Ureter (tissue), 1 donor: ENCODE results near the gene ANAPC4. TPM values are rescaled to one million over a fixed set of nuclear protein-coding genes. Genes with fewer than 3 reads are reported as not detected.

Experiments used
- DNase-seq: peaks from one replicate; pipeline ENCODE4 v3.0.0-alpha.2; 2020; ENCODE audit warnings: low spot score
- total RNA-seq: library from RNA; stranded (reverse); gene quantifications from one replicate; pipeline ENCODE4 v1.2.4, GENCODE V29; 2023
- donor health status: DM: yes; HTN: yes; CAD: no.

Gene ANAPC4
- total RNA-seq, 1 donor from 2014 or later, result 44.0 TPM

DNA sequence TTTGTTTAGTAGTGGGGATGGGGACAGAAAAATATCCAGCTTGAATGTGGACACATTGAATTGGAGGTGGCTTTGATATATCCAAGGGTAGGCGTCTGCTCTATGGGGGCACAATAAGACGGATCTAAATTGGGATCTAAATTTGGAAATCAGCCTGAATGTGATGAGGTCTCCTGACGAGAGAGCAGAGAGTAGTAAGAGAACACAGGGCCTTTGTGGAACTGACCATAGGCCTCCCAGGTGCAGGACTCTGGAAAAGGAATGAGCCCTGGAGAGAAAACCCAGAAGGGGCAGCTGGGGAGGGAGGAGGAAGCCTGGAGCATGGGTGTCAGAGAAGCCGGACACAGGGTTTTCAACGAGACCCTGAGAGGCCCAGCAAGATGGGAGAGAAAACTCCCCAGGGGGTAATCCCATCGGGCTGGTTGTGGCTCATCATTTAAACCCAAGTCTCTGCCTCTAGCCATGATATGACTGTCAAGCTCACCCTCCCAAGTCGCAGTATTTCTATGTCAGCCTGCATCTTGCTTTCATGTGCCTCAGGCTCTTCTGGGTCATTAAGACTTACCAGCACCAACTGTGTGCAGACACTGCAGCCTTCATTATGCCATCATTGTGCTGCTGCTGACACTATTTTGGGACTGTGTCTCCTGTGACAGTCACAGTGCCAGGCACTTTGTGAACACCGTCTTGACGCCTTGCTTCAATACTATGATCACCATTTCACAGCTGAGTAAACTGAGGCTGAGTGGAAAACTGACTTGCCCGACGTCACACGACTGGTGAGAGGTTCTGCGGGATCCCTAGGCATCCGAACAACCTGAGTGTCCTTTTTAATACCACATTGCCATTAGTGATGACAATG, 57.1 kb downstream of the ANAPC4 start:
- DNase-seq, result no peak

GRCh38 chr4:25437926-25438325, 60.9 kb downstream of the ANAPC4 start:
- no peak for DNase-seq

DNA sequence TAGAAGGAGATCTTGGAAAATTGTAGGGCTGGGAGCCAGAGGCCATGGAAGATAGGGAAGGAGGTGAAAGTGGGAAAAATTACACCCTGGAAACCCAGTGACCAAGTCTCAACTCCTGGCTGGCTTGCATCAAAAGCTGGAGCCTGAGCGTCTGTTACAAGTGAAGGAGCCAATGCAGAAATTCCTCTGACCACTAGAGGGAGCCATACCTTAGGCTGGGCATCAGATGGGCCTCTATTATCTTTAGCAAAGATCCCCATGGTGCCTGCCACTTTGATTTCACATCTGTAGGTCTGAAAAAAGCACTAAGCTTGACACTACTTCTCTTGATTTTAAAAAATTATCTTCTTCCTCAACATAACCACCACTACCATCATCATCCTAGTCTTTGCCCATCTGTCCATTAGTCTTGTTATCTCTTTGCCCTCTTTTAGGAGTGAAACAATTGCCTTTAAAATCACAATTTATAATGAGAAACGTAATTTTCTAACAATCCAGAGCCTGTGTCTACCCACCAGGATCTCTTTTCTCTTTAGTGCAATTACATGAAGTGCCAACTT, 62.9 kb downstream of the ANAPC4 start:
- peak; percentile 66 for DNase-seq

- DNase-seq, result no peak
Measured at GRCh38 chr4:25440478-25441030, 63.5 kb downstream of the ANAPC4 start.

- no peak for DNase-seq
Measured at GRCh38 chr4:25441519-25442117, 64.6 kb downstream of the ANAPC4 start.

GRCh38 chr4:25442863-25443307, 65.8 kb downstream of the ANAPC4 start:
- no peak for DNase-seq

DNA sequence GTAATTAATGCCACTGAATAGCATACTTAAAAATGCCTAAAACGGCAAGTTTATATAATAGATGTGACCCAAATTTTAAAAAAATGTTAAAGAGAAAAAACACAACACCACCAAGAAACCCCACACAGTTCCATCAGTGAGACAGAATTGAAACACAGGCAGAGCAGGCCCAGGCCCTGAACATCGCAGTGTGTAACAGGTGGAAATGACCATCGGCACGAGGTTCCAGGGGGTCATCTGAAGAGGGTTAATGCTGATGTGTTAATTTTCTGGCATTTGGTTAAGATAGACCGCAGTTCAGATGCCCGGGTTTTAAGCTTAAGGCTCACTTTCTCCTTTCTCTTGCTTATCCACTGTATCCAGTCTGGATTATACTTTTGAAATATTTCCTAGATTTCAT, 66.8 kb downstream of the ANAPC4 start:
- DNase-seq, result no peak

DNA sequence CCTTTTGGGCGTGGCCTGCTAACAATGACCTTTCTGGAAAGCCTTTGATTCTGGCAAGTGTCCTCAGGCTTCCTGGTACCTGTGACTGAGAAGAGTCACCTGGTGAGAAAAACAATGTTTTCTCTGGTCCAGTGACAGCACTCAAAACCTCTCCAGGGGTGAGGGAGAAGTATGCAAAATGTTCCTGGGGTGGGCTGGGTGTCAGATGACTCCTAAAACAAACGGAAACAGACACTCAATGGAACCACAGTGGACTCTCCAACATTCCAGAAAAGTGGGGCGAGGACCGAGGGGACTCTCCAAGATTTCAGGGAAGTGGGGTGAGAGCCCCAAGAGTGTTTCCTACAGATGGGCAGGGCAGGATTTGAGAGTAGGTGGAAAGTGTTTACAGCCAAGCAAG, 69.5 kb downstream of the ANAPC4 start:
- no peak for DNase-seq

DNA sequence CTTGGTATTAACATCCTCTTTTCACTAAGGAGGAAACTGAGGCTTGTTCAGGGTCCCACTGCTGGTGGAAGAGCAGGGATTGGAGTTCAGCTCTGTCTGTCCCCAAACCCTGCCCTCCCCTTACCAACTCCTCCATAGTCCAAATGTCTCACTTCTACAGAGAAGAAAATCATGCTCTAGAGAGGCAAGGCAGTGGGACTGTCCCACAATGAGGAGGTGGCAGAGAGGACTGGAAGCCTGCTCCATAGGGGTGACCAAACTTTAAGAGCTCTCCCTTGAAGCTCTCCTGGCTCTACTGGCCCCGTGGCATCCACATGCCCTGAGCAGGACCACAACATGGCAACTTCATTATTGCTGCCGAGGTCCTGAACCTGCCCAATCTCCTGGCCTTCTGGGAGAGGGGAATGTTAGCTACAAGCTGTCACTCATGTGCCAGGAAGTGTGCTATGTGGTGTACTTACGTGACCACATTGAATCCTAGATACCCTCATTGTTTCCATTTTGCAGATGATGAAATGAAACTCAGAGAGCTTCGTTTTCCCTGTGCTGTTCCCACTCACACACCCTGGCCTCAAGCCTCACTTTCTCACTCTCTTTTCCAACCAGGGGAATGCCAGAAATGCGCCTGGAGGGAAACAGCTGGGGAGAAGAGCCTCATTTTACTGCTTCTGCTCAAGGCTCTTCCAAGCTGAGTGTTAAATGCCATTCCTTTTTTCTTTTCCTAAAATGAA, 71.5 kb downstream of the ANAPC4 start:
- DNase-seq, result no peak

DNA sequence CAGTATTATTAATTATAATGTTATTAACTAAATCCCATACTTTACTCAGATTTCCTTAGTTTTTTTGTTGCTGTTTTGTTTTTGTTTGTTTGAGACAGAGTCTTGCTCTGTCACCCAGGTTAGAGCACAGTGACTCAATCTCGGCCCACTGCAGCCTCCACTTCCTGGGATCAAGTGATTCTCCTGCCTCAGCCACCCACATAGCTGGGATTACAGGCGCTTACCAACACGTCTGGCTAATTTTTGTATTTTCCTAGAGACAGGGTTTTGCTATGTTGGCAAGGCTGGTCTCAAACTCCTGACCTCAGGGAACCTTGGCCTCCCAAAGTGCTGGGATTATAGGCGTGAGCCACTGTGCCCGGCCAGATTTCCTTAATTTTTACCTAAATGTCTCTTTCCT, 72.2 kb downstream of the ANAPC4 start:
- no peak for DNase-seq

GRCh38 chr4:25449688-25450087, 72.6 kb downstream of the ANAPC4 start:
- DNase-seq, result no peak

DNA sequence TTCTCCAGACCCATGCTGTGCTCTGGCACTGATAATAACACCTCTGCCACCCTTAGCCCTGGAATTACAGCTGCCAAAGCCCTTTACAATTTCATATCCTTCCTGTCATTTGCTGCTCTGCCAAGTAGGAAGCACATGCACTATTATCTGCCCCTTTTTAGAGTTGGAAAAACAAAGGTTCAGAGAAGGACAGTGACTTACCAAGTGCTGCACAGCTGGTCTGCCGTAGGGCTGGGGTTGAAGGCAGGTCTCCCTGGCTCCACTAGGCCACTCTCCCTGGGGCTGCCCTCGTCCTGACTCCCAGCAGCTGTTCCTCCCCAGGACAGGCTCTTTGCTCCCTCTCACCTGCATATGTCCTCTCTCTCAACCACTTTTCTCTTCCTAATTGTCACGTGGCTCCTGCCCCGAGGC, 73.4 kb downstream of the ANAPC4 start:
- DNase-seq, result no peak

GRCh38 chr4:25451676-25452075, 74.6 kb downstream of the ANAPC4 start:
- no peak for DNase-seq

GRCh38 chr4:25452081-25452480, 75.0 kb downstream of the ANAPC4 start:
- no peak for DNase-seq

DNA sequence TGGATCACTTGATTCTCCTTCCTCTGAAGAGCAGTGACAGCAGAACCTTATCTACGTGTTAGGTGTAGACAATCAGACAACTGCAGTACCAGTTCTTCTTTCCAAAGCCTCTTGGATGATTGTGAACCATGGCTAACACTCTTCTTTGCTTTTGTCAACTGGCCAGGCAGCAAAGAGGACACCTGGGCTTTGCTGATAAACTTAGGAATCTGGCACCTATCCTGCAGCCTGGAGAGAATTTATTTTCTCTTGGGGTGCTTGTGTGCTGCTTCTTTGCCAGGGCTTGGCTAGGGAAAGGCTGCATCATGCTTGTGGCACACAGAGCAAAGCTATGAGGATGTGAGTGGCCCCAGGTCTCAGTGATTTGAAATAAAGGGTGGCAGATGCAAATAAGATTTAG, 77.4 kb downstream of the ANAPC4 start:
- DNase-seq, result no peak

DNA sequence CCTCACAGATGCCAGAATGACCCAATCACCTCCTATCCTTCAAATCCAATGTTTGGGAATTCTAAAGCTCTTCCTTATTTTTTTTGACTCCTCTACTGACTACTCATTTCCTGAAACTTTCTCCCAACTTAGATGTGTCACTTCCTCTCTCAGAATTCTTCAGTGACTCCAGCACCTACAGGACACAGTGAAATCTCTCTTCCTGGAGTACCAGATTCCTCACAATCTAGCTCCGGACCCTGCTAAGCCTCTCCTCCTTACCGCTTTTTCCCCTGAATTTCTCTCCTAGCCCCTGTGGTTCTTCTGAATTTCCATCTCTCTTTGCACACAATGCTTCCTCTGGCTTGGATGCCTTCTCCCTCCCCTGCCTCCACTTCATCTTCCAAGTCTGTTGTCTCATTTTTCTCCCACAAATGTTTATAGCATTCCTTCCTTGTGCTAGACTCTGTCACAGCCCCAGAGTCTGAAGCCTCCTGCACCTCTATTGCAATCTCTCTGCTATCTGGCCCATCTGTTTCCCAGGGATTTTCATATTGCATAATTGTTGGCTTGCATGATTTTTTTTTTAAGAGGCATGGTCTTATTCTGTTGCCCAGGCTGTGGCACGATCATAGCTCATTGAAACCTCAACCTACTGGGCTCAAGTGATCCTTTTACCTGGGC, 80.1 kb downstream of the ANAPC4 start:
- no peak for DNase-seq

- DNase-seq, result no peak
Measured at GRCh38 chr4:25466966-25467697, 90.1 kb downstream of the ANAPC4 start.

DNA sequence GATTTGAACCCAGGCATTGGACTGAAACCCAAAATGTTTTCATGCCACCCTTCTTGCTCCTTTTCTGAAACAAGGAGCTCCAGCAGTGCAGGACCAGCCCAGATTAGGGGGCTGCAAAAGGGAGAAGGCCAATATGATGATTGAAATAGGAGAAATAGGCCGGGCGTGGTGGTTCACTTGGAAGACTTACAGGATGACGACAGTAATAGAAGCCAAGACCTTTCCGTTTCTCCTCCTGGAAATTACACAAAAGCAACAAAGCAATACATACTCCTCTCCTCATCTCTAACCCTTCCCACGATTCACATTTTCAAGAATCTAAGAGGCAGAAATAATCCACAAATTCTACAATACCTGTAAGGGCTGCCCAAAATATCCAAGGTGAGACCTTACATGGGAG, 90.8 kb downstream of the ANAPC4 start:
- DNase-seq, result no peak
